HG03432 (cell line): Measurements from ENCODE around the gene ARAP1.

Experiments
- ATAC-seq: cut with Tn5 transposase; IDR thresholded peaks from one replicate; pipeline ENCODE4 v1.9.1; 2021; ENCODE audit warnings: mild to moderate bottlenecking, moderate library complexity; ENCODE audit not compliant: unreplicated experiment

The ARAP1 gene

GRCh38 chr11:72764503-72764902 lies 12.3 kb upstream of the ARAP1 start:
- ATAC-seq = no peak

- no peak for ATAC-seq
Measured at GRCh38 chr11:72763823-72764222, 11.6 kb upstream of the ARAP1 start.

GRCh38 chr11:72762641-72763304 lies 10.6 kb upstream of the ARAP1 start:
- peak; percentile 64 for ATAC-seq

- no peak for ATAC-seq
Measured at GRCh38 chr11:72760539-72761405, 8.6 kb upstream of the ARAP1 start.

GRCh38 chr11:72759468-72759985 lies 7.3 kb upstream of the ARAP1 start:
- ATAC-seq = no peak

GRCh38 chr11:72758690-72759389 lies 6.6 kb upstream of the ARAP1 start:
- no peak for ATAC-seq

GRCh38 chr11:72758304-72758689 lies 6.1 kb upstream of the ARAP1 start:
- ATAC-seq = no peak

- no peak for ATAC-seq
Measured at GRCh38 chr11:72755713-72756285, 3.6 kb upstream of the ARAP1 start.

GRCh38 chr11:72754544-72755155 lies 2.4 kb upstream of the ARAP1 start:
- ATAC-seq = no peak

- no peak for ATAC-seq
Measured at GRCh38 chr11:72754149-72754543, 1.9 kb upstream of the ARAP1 start.

- no peak for ATAC-seq
Measured at GRCh38 chr11:72753341-72754148, 1.3 kb upstream of the ARAP1 start.

- no peak for ATAC-seq
Measured at GRCh38 chr11:72751116-72752087, 806 bp downstream of the ARAP1 start.

GRCh38 chr11:72750556-72751115 lies 1.6 kb downstream of the ARAP1 start:
- ATAC-seq = no peak

GRCh38 chr11:72750086-72750485 lies 2.1 kb downstream of the ARAP1 start:
- no peak for ATAC-seq

GRCh38 chr11:72747289-72747855 lies 4.8 kb downstream of the ARAP1 start:
- no peak for ATAC-seq

- no peak for ATAC-seq
Measured at GRCh38 chr11:72746821-72747220, 5.4 kb downstream of the ARAP1 start.

GRCh38 chr11:72745925-72746550 lies 6.2 kb downstream of the ARAP1 start:
- ATAC-seq = no peak

- ATAC-seq = no peak
Measured at GRCh38 chr11:72745511-72745910, 6.7 kb downstream of the ARAP1 start.
